Natural killer cell (primary cell): Measurements from ENCODE around the gene WDR44. TPM values are rescaled to one million over a fixed set of nuclear protein-coding genes. Genes with fewer than 3 reads are reported as not detected.

ENCODE experiments used
- ATAC-seq, 3 donors: fragments of 150-1000 bp in 2 of 3; fragments of 200-7000 bp in 1 of 3; cut with Tn5 transposase; 1 replicate in 1 of 3; 2 replicates in 2 of 3; pipeline ENCODE4 v1.10.0; 2021; ENCODE audit warnings: mild to moderate bottlenecking in 2 of 3, moderate library complexity in 2 of 3
- DNase-seq, 2 donors: peaks; one replicate each; pipeline versions ENCODE4 v3.0.0 to v3.0.0-alpha.2; 2013 to 2021; ENCODE audit warnings: mixed read lengths in 1 of 2
- H3K27ac ChIP-seq: one replicate; pipeline ENCODE4 v1.5.1; 2013; ENCODE audit warnings: mild to moderate bottlenecking, low read length
- H3K27me3 ChIP-seq: one replicate; pipeline ENCODE4 v1.6.1; 2013; ENCODE audit warnings: low read length; ENCODE audit not compliant: control insufficient read depth, insufficient read depth
- H3K36me3 ChIP-seq: one replicate; pipeline ENCODE4 v1.6.1; 2013; ENCODE audit warnings: low read length; ENCODE audit not compliant: control insufficient read depth, insufficient read depth
- H3K4me1 ChIP-seq: one replicate; pipeline ENCODE4 v1.6.1; 2013; ENCODE audit warnings: low read length; ENCODE audit not compliant: control insufficient read depth, insufficient read depth
- H3K4me3 ChIP-seq: one replicate; pipeline ENCODE4 v1.5.1; 2013; ENCODE audit warnings: low read length
- H3K9me3 ChIP-seq: one replicate; pipeline ENCODE4 v1.6.1; 2013; ENCODE audit warnings: low read length; ENCODE audit not compliant: control insufficient read depth, insufficient read depth
- H3K27ac Mint-ChIP-seq, 2 donors: one replicate each; pipeline ENCODE4 v1.8.0; 2022; ENCODE audit warnings: mild to moderate bottlenecking in 2 of 2, mixed read lengths in 2 of 2, moderate library complexity in 1 of 2
- H3K27me3 Mint-ChIP-seq, 2 donors: one replicate each; pipeline ENCODE4 v1.8.0; 2022; ENCODE audit warnings: low read depth in 2 of 2, mixed read lengths in 2 of 2
- H3K36me3 Mint-ChIP-seq: one replicate; pipeline ENCODE4 v1.8.0; 2022; ENCODE audit warnings: mixed read lengths
- H3K4me1 Mint-ChIP-seq, 2 donors: one replicate each; pipeline ENCODE4 v1.8.0; 2022; ENCODE audit warnings: mixed read lengths in 2 of 2
- H3K4me3 Mint-ChIP-seq: one replicate; pipeline ENCODE4 v1.8.0; 2022; ENCODE audit warnings: mild to moderate bottlenecking, moderate library complexity, mixed read lengths
- H3K9me3 Mint-ChIP-seq, 2 donors: one replicate each; pipeline ENCODE4 v1.8.0; 2022; ENCODE audit warnings: mixed read lengths in 2 of 2
- WGBS: methylation state at CpG from one replicate; pipeline ENCODE4 v1.1.7; 2013; ENCODE audit warnings: missing lambda C conversion rate; ENCODE audit not compliant: insufficient coverage; 5-methylcytosine and 5-hydroxymethylcytosine counted together
- intact Hi-C: fragments of 100-400 bp; cut with micrococcal nuclease; formaldehyde crosslinking; loops from one replicate; pipeline ENCODE4 v1.14.2; 2022
- total RNA-seq, 4 donors: library from RNA; stranded (reverse); fragments of 120-200 nt in 1 of 4; gene quantifications; one replicate each; pipeline versions ENCODE4 v1.2.3 to v1.2.4, GENCODE V29; 2013 to 2022
- TF ChIP-seq, protein P1 (sequence below): fragments of 200-600 bp; IDR thresholded peaks from one replicate; pipeline ENCODE4 v1.8.0; 2022; ENCODE audit warnings: antibody characterized with exemption

Gene WDR44
- total RNA-seq, 3 donors from 2014 or later (not counting 1 experiment from before 2014, with no cell fraction given), result 14.6 to 17.5 (median 16.0) TPM

- peaks cover 44% of the 10 kb centered on the region for H3K4me1 ChIP-seq
- no peak overlapping the region for H3K4me3 ChIP-seq
- peak overlapping the region; percentile 97 for H3K4me3 Mint-ChIP-seq
- H3K9me3 Mint-ChIP-seq, result no peaks in the 10 kb centered on the region
- ATAC-seq (no peak), DNase-seq (no peak)
- H3K27ac ChIP-seq, result peak overlapping the region; percentile 91
- H3K9me3 ChIP-seq, result no peaks in the 10 kb centered on the region
- no peaks in the 10 kb centered on the region for H3K27me3 ChIP-seq
- TF ChIP-seq, protein P1, sequence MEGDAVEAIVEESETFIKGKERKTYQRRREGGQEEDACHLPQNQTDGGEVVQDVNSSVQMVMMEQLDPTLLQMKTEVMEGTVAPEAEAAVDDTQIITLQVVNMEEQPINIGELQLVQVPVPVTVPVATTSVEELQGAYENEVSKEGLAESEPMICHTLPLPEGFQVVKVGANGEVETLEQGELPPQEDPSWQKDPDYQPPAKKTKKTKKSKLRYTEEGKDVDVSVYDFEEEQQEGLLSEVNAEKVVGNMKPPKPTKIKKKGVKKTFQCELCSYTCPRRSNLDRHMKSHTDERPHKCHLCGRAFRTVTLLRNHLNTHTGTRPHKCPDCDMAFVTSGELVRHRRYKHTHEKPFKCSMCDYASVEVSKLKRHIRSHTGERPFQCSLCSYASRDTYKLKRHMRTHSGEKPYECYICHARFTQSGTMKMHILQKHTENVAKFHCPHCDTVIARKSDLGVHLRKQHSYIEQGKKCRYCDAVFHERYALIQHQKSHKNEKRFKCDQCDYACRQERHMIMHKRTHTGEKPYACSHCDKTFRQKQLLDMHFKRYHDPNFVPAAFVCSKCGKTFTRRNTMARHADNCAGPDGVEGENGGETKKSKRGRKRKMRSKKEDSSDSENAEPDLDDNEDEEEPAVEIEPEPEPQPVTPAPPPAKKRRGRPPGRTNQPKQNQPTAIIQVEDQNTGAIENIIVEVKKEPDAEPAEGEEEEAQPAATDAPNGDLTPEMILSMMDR, result no peak
- intact Hi-C loops, result no loop called here
- H3K4me1 Mint-ChIP-seq, result peaks cover 45 to 50% of the 10 kb centered on the region in 2 donors
- no peaks in the 10 kb centered on the region for H3K36me3 ChIP-seq
- no peaks in the 10 kb centered on the region for H3K36me3 Mint-ChIP-seq
- H3K27me3 Mint-ChIP-seq, result no peaks in the 10 kb centered on the region
- H3K27ac Mint-ChIP-seq, result peak overlapping the region; percentile 95 to 99
- WGBS, result no CpG with 5 or more reads among the region's 3 CpGs
Observed at GRCh38 chrX:118498351-118498750, 152.4 kb downstream of the WDR44 start.

GRCh38 chrX:118498755-118499154, 152.8 kb downstream of the WDR44 start:
- TF ChIP-seq, protein P1, result no peak
- Histone ChIP-seq H3K36me3 (no peaks in the 10 kb centered on the region), H3K27me3 (no peaks in the 10 kb centered on the region), H3K27ac (peak overlapping the region; percentile 91), H3K9me3 (no peaks in the 10 kb centered on the region), H3K4me1 (peaks cover 48% of the 10 kb centered on the region), H3K4me3 (no peak overlapping the region)
- Mint-ChIP-seq H3K27me3 (no peaks in the 10 kb centered on the region), H3K4me3 (peak overlapping the region; percentile 97), H3K27ac (peak overlapping the region; percentile 95 to 99), H3K36me3 (no peaks in the 10 kb centered on the region), H3K9me3 (no peaks in the 10 kb centered on the region), H3K4me1 (peaks cover 47 to 54% of the 10 kb centered on the region in 2 donors)
- DNase-seq (no peak), ATAC-seq (no peak)
- intact Hi-C loops, result no loop called here
- no CpG with 5 or more reads among the region's 2 CpGs for WGBS

DNA sequence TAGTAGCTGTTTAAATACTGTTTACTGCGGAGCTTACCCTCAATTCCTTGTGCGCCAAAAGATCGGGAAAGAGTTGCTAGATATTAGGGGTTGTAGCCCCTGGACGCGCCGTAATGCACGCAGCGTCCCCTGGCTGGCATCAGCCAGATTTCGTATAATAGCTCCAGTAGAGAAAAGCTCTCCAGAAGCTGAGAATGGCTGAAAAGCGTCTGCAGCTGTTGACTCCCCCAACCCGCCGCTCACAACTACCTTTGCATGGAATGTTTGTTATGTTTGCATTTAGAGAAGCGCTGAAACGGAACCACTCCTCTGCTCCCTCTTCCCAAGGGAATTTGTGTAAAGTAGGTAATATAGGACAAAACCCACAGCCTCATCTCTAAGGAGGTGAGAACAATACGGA, 153.4 kb downstream of the WDR44 start:
- Histone ChIP-seq H3K27ac (no peak overlapping the region), H3K27me3 (no peaks in the 10 kb centered on the region), H3K4me3 (no peak overlapping the region), H3K9me3 (no peaks in the 10 kb centered on the region), H3K36me3 (no peaks in the 10 kb centered on the region), H3K4me1 (peaks cover 53% of the 10 kb centered on the region)
- DNase-seq (no peak), ATAC-seq (no peak)
- TF ChIP-seq, protein P1, result no peak
- no peaks in the 10 kb centered on the region for H3K36me3 Mint-ChIP-seq
- intact Hi-C loops, result no loop called here
- H3K27ac Mint-ChIP-seq, result peak overlapping the region; percentile 95 to 99
- peak overlapping the region; percentile 97 for H3K4me3 Mint-ChIP-seq
- no peaks in the 10 kb centered on the region for H3K27me3 Mint-ChIP-seq
- peaks cover 50 to 59% of the 10 kb centered on the region in 2 donors for H3K4me1 Mint-ChIP-seq
- whole genome bisulfite sequencing, result 92% methylated on average over 10 of the region's 15 CpGs
- H3K9me3 Mint-ChIP-seq, result no peaks in the 10 kb centered on the region

Other genes starting within 250 kb of the WDR44 start
- under 1 TPM; 0.11 to 0.73 (median 0.16) TPM for gene KLHL13, start 229.3 kb upstream of the WDR44 start, total RNA-seq
- 100 to 1,000 TPM; 108 to 130 (median 117) TPM for gene DOCK11, start 149.7 kb downstream of the WDR44 start, total RNA-seq